Ishikawa (cell line): ENCODE results near the gene SLC48A1.

Experiments
- CEBPB ChIP-seq: IDR thresholded peaks from 2 replicates; pipeline ENCODE4 v1.6.1; 2012
- CREB1 ChIP-seq: IDR thresholded peaks from 2 replicates; pipeline ENCODE4 v1.6.1; 2012; ENCODE audit warnings: low read depth
- EGR1 ChIP-seq: IDR thresholded peaks from 2 replicates; pipeline ENCODE4 v1.6.1; 2012
- EP300 ChIP-seq: IDR thresholded peaks from 2 replicates; pipeline ENCODE4 v1.6.1; 2012; ENCODE audit warnings: borderline replicate concordance
- FOXM1 ChIP-seq: IDR thresholded peaks from 2 replicates; pipeline ENCODE4 v1.6.1; 2012; ENCODE audit warnings: low read depth, borderline replicate concordance
- MAX ChIP-seq: IDR thresholded peaks from 2 replicates; pipeline ENCODE4 v1.6.1; 2012
- NFIC ChIP-seq: IDR thresholded peaks from 2 replicates; pipeline ENCODE4 v1.6.1; 2012
- RAD21 ChIP-seq: IDR thresholded peaks from 2 replicates; pipeline ENCODE4 v1.6.1; 2012; ENCODE audit warnings: low read depth
- REST ChIP-seq: IDR thresholded peaks from 2 replicates; pipeline ENCODE4 v1.6.1; 2012; ENCODE audit warnings: low read depth, mild to moderate bottlenecking
- TAF1 ChIP-seq: IDR thresholded peaks from 2 replicates; pipeline ENCODE4 v1.6.1; 2012; ENCODE audit warnings: low read depth, mild to moderate bottlenecking
- TCF12 ChIP-seq: IDR thresholded peaks from 2 replicates; pipeline ENCODE4 v1.6.1; 2012; ENCODE audit warnings: low read depth
- TEAD4 ChIP-seq: IDR thresholded peaks from 2 replicates; pipeline ENCODE4 v1.6.1; 2012
- USF1 ChIP-seq: IDR thresholded peaks from 2 replicates; pipeline ENCODE4 v1.6.1; 2012
- YY1 ChIP-seq: IDR thresholded peaks from 2 replicates; pipeline ENCODE4 v1.6.1; 2012; ENCODE audit warnings: low read depth
- ZBTB7A ChIP-seq: IDR thresholded peaks from 2 replicates; pipeline ENCODE4 v1.6.1; 2012; ENCODE audit warnings: low read depth

SLC48A1 gene

GRCh38 chr12:47773062-47773857 is at the start of gene SLC48A1:
TSS of gene SLC48A1 (plus strand) at chr12:47773238. CDS start at chr12:47773305, 67 bp downstream.
- TF ChIP-seq FOXM1 (no peak), YY1 (peak; percentile 53; the same call in 1 of the 2 replicates), NFIC (peak; percentile 8; the same call in 1 of the 2 replicates), ZBTB7A (peak; percentile 48; the same call in 1 of the 2 replicates), TEAD4 (no peak; the same call in 1 of the 2 replicates), REST (no peak), RAD21 (no peak), MAX (peak; percentile 55; the same call in 1 of the 2 replicates), EGR1 (no peak), EP300 (peak; percentile 32; the same call in 1 of the 2 replicates), CREB1 (no peak), USF1 (0 out of 2 replicates have a peak, but pooled peaks have one; percentile 5), TAF1 (peak; percentile 29; the same call in 1 of the 2 replicates), CEBPB (no peak), TCF12 (no peak; the same call in 1 of the 2 replicates)

GRCh38 chr12:47725091-47725772 is 47.8 kb upstream of the SLC48A1 start, which contains the start of gene ENDOU:
TSS of gene ENDOU (minus strand) at chr12:47725490. CDS start at chr12:47725413, 77 bp downstream.
- TF ChIP-seq EP300 (no peak), TCF12 (no peak), TEAD4 (no peak), CEBPB (no peak), NFIC (no peak), CREB1 (no peak), MAX (no peak), TAF1 (no peak), REST (no peak), ZBTB7A (no peak), YY1 (no peak), EGR1 (no peak), USF1 (no peak), FOXM1 (no peak), RAD21 (no peak)

GRCh38 chr12:47725893-47726292 is 47.1 kb upstream of the SLC48A1 start:
- TF ChIP-seq CREB1 (no peak), MAX (peak; percentile 35; the same call in 1 of the 2 replicates), USF1 (no peak), CEBPB (no peak), EGR1 (no peak), TEAD4 (no peak), FOXM1 (no peak), NFIC (no peak)

- TF ChIP-seq ZBTB7A: no peak
- TF ChIP-seq TAF1: no peak
- TF ChIP-seq TEAD4: no peak; the same call in 1 of the 2 replicates
- no peak for TF ChIP-seq EP300
- TF ChIP-seq TCF12: no peak
- TF ChIP-seq YY1: no peak
- TF ChIP-seq NFIC: no peak
- no peak for TF ChIP-seq EGR1
- no peak for TF ChIP-seq CEBPB
- TF ChIP-seq REST: no peak
- TF ChIP-seq USF1: no peak
- TF ChIP-seq CREB1: no peak
- TF ChIP-seq MAX: no peak; the same call in 1 of the 2 replicates
Observed at GRCh38 chr12:47729233-47729632, 43.8 kb upstream of the SLC48A1 start.
